ENCODE data around the gene PHGDH.

GRCh38 chr1:119773711-119774241 lies 62.0 kb downstream of the PHGDH start:
- TF ChIP-seq EZH2 (IDR thresholded peaks at IDR 0.05; ENCODE audit: borderline replicate concordance, low read depth, low read length, poor library complexity, severe bottlenecking) = no peak
- TF ChIP-seq CTCF (conservative IDR thresholded peaks at IDR 0.05; ENCODE audit: low read depth, low read length) = no peak

Measured in A673 (cell line).